ENCODE results near the gene EIF1AD.

Gene EIF1AD

GRCh38 chr11:65972116-65972515 lies 29.8 kb downstream of the EIF1AD start:
- no peak for TF ChIP-seq ZFX (IDR thresholded peaks at IDR 0.05)
- no peak overlapping the region for H3K27ac ChIP-seq

- H3K27ac ChIP-seq, result no peak overlapping the region
- no peak for TF ChIP-seq ZFX (IDR thresholded peaks at IDR 0.05)
- TF ChIP-seq CTCF (conservative IDR thresholded peaks at IDR 0.05), result no peak
Measured at GRCh38 chr11:65968600-65969482, 33.1 kb downstream of the EIF1AD start.

GRCh38 chr11:65967329-65967934 lies 34.5 kb downstream of the EIF1AD start:
- TF ChIP-seq ZFX (IDR thresholded peaks at IDR 0.05), result no peak
- TF ChIP-seq CTCF (conservative IDR thresholded peaks at IDR 0.05), result no peak
- no peak overlapping the region for H3K27ac ChIP-seq

GRCh38 chr11:65965986-65966762 lies 35.8 kb downstream of the EIF1AD start:
- no peak for TF ChIP-seq CTCF (conservative IDR thresholded peaks at IDR 0.05)
- no peak for TF ChIP-seq ZFX (IDR thresholded peaks at IDR 0.05)
- H3K27ac ChIP-seq, result no peak overlapping the region

- no peak overlapping the region for H3K27ac ChIP-seq
- TF ChIP-seq ZFX (IDR thresholded peaks at IDR 0.05) (no peak), CTCF (conservative IDR thresholded peaks at IDR 0.05) (no peak)
Measured at GRCh38 chr11:65964906-65965305, 37.1 kb downstream of the EIF1AD start.

- H3K27ac ChIP-seq, result peak overlapping the region; percentile 93
- no peak for TF ChIP-seq ZFX (IDR thresholded peaks at IDR 0.05)
- TF ChIP-seq CTCF (conservative IDR thresholded peaks at IDR 0.05), result no peak
Measured at GRCh38 chr11:65962141-65962564, 39.8 kb downstream of the EIF1AD start.

GRCh38 chr11:65961267-65962140 lies 40.5 kb downstream of the EIF1AD start, which contains the start of gene SART1:
Gene SART1 (plus strand): TSS chr11:65961734. CDS start chr11:65961781, 47 bp downstream.
- peak within 1 kb of the TSS; percentile 93 for H3K27ac ChIP-seq
- TF ChIP-seq ZFX (IDR thresholded peaks at IDR 0.05) (peak; percentile 51; the same call in 1 of the 2 replicates), CTCF (conservative IDR thresholded peaks at IDR 0.05) (no peak)

Data from C4-2B (cell line).